HEK293 (cell line): ENCODE measurements around the gene ARHGDIG.

Experiments used
- ATF2 ChIP-seq: fragments of 450-650 bp; formaldehyde crosslinking; IDR thresholded peaks from 2 replicates; pipeline ENCODE4 v1.5.1; 2016; ENCODE audit warnings: missing biosample characterization, missing genetic modification characterization, low read depth
- BCL11A ChIP-seq: fragments of 450-650 bp; formaldehyde crosslinking; IDR thresholded peaks from 2 replicates; pipeline ENCODE4 v1.5.1; 2016; ENCODE audit warnings: low read depth, missing biosample characterization, missing genetic modification characterization
- GLIS1 ChIP-seq: fragments of 450-650 bp; formaldehyde crosslinking; IDR thresholded peaks from 2 replicates; pipeline ENCODE4 v1.5.1; 2016; ENCODE audit warnings: missing biosample characterization, missing genetic modification characterization
- GLIS2 ChIP-seq: fragments of 450-650 bp; formaldehyde crosslinking; IDR thresholded peaks from 2 replicates; pipeline ENCODE4 v1.5.1; 2016; ENCODE audit warnings: missing biosample characterization, missing genetic modification characterization
- KLF1 ChIP-seq: fragments of 450-650 bp; formaldehyde crosslinking; IDR thresholded peaks from 2 replicates; pipeline ENCODE4 v1.5.1; 2016; ENCODE audit warnings: missing biosample characterization, missing genetic modification characterization
- KLF9 ChIP-seq: fragments of 450-650 bp; formaldehyde crosslinking; IDR thresholded peaks from 2 replicates; pipeline ENCODE4 v1.5.1; 2016; ENCODE audit warnings: missing biosample characterization, missing genetic modification characterization, low read depth
- MEIS1 ChIP-seq: sonication (generic); formaldehyde crosslinking; IDR thresholded peaks from 2 replicates; pipeline ENCODE4 v1.8.1; 2022; ENCODE audit warnings: missing genetic modification reagents, mild to moderate bottlenecking, borderline replicate concordance
- OSR2 ChIP-seq: fragments of 450-650 bp; formaldehyde crosslinking; IDR thresholded peaks from 2 replicates; pipeline ENCODE4 v1.5.1; 2016; ENCODE audit warnings: missing biosample characterization, missing genetic modification characterization
- SCRT1 ChIP-seq: fragments of 450-650 bp; formaldehyde crosslinking; IDR thresholded peaks from 2 replicates; pipeline ENCODE4 v1.5.1; 2016; ENCODE audit warnings: missing biosample characterization, missing genetic modification characterization, borderline replicate concordance
- SCRT2 ChIP-seq: fragments of 450-650 bp; formaldehyde crosslinking; IDR thresholded peaks from 2 replicates; pipeline ENCODE4 v1.5.1; 2016; ENCODE audit warnings: missing biosample characterization, missing genetic modification characterization
- SP3 ChIP-seq: fragments of 450-650 bp; formaldehyde crosslinking; IDR thresholded peaks from 2 replicates; pipeline ENCODE4 v1.5.1; 2016; ENCODE audit warnings: missing biosample characterization, missing genetic modification characterization
- WT1 ChIP-seq: fragments of 450-650 bp; formaldehyde crosslinking; IDR thresholded peaks from 2 replicates; pipeline ENCODE4 v1.5.1; 2016; ENCODE audit warnings: missing biosample characterization, missing genetic modification characterization
- ZBTB8A ChIP-seq: fragments of 450-650 bp; formaldehyde crosslinking; IDR thresholded peaks from 2 replicates; pipeline ENCODE4 v1.5.1; 2016; ENCODE audit warnings: missing biosample characterization, missing genetic modification characterization
- ZEB2 ChIP-seq: fragments of 450-650 bp; formaldehyde crosslinking; IDR thresholded peaks from 2 replicates; pipeline ENCODE4 v1.5.1; 2016; ENCODE audit warnings: missing biosample characterization, missing genetic modification characterization
- ZIC2 ChIP-seq: fragments of 450-650 bp; formaldehyde crosslinking; IDR thresholded peaks from 2 replicates; pipeline ENCODE4 v1.5.1; 2016; ENCODE audit warnings: missing biosample characterization, missing genetic modification characterization
- ZNF184 ChIP-seq: fragments of 450-650 bp; IDR thresholded peaks from 2 replicates; pipeline ENCODE4 v1.5.1; 2018; ENCODE audit warnings: missing biosample characterization, mild to moderate bottlenecking, missing genetic modification characterization
- ZNF280D ChIP-seq: fragments of 450-650 bp; formaldehyde crosslinking; IDR thresholded peaks from 2 replicates; pipeline ENCODE4 v1.5.1; 2016; ENCODE audit warnings: missing biosample characterization, missing genetic modification characterization
- ZNF341 ChIP-seq: fragments of 450-650 bp; formaldehyde crosslinking; IDR thresholded peaks from 2 replicates; pipeline ENCODE4; 2016; ENCODE audit warnings: low read depth, missing biosample characterization, missing genetic modification characterization
- ZNF48 ChIP-seq: fragments of 450-650 bp; formaldehyde crosslinking; IDR thresholded peaks from 2 replicates; pipeline ENCODE4 v1.5.1; 2016; ENCODE audit warnings: missing biosample characterization, missing genetic modification characterization
- ZNF514 ChIP-seq: fragments of 450-650 bp; formaldehyde crosslinking; IDR thresholded peaks from 2 replicates; pipeline ENCODE4 v1.5.1; 2016; ENCODE audit warnings: missing biosample characterization, missing genetic modification characterization
- ZNF530 ChIP-seq: fragments of 450-650 bp; formaldehyde crosslinking; IDR thresholded peaks from 2 replicates; pipeline ENCODE4 v1.5.1; 2016; ENCODE audit warnings: low read depth, missing biosample characterization, missing genetic modification characterization
- ZNF585B ChIP-seq: fragments of 450-650 bp; formaldehyde crosslinking; IDR thresholded peaks from 2 replicates; pipeline ENCODE4 v1.5.1; 2016; ENCODE audit warnings: missing biosample characterization, missing genetic modification characterization
- ZNF664 ChIP-seq: fragments of 450-650 bp; formaldehyde crosslinking; IDR thresholded peaks from 2 replicates; pipeline ENCODE4 v1.5.1; 2016; ENCODE audit warnings: missing biosample characterization, missing genetic modification characterization
- ZSCAN30 ChIP-seq: fragments of 450-650 bp; IDR thresholded peaks from 2 replicates; pipeline ENCODE4 v1.5.1; 2018; ENCODE audit warnings: missing biosample characterization, mild to moderate bottlenecking, missing genetic modification characterization, moderate library complexity
- TF ChIP-seq, protein P1 (sequence below): fragments of 450-650 bp; formaldehyde crosslinking; IDR thresholded peaks from 2 replicates; pipeline ENCODE4 v1.5.1; 2016; ENCODE audit warnings: missing biosample characterization, missing genetic modification characterization
- TF ChIP-seq, protein P2 (sequence below): fragments of 450-650 bp; formaldehyde crosslinking; IDR thresholded peaks from 2 replicates; pipeline ENCODE4 v1.5.1; 2017; ENCODE audit warnings: missing biosample characterization, missing genetic modification characterization
- TF ChIP-seq, protein P3 (sequence below): fragments of 450-650 bp; formaldehyde crosslinking; IDR thresholded peaks from 2 replicates; pipeline ENCODE4 v1.5.1; 2016; ENCODE audit warnings: missing biosample characterization, missing genetic modification characterization
- TF ChIP-seq, protein P4 (sequence below): fragments of 450-650 bp; formaldehyde crosslinking; IDR thresholded peaks from 2 replicates; pipeline ENCODE4 v1.5.1; 2016; ENCODE audit warnings: missing biosample characterization, missing genetic modification characterization
- TF ChIP-seq, protein P5 (sequence below): fragments of 450-650 bp; formaldehyde crosslinking; IDR thresholded peaks from 2 replicates; pipeline ENCODE4; 2016; ENCODE audit warnings: missing biosample characterization, missing genetic modification characterization

Gene ARHGDIG

DNA sequence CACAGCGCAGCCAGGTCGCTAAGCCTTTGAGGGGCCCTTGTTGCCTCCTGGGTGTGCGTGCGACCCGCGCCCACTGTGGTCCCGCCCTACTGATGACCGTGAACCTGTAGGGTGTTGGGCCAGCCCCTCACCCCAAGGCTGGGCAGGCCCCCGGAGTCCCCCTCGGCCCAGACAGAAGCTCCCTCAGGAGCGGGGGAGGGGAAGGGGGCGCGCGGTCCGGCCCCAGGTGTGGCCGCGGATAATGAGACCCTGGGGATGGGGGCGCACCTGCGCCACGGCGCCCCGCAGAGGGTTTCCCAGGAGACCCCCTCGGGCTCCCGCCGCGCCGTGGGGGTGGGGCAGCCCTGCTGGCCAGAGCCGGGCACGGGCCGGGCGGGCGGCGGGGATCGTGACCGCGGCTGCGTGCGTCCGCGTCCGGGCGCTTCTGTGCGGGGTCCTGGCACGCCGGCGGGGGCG, 358 bp upstream of the ARHGDIG start (continued):
- TF ChIP-seq, protein P1, sequence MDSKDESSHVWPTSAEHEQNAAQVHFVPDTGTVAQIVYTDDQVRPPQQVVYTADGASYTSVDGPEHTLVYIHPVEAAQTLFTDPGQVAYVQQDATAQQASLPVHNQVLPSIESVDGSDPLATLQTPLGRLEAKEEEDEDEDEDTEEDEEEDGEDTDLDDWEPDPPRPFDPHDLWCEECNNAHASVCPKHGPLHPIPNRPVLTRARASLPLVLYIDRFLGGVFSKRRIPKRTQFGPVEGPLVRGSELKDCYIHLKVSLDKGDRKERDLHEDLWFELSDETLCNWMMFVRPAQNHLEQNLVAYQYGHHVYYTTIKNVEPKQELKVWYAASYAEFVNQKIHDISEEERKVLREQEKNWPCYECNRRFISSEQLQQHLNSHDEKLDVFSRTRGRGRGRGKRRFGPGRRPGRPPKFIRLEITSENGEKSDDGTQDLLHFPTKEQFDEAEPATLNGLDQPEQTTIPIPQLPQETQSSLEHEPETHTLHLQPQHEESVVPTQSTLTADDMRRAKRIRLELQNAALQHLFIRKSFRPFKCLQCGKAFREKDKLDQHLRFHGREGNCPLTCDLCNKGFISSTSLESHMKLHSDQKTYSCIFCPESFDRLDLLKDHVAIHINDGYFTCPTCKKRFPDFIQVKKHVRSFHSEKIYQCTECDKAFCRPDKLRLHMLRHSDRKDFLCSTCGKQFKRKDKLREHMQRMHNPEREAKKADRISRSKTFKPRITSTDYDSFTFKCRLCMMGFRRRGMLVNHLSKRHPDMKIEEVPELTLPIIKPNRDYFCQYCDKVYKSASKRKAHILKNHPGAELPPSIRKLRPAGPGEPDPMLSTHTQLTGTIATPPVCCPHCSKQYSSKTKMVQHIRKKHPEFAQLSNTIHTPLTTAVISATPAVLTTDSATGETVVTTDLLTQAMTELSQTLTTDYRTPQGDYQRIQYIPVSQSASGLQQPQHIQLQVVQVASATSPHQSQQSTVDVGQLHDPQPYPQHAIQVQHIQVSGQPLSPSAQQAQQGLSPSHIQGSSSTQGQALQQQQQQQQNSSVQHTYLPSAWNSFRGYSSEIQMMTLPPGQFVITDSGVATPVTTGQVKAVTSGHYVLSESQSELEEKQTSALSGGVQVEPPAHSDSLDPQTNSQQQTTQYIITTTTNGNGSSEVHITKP (tag by site-specific recombination) = no peak
- peak; percentile 37 for TF ChIP-seq ZBTB8A (tag by site-specific recombination)
- no peak for TF ChIP-seq BCL11A (tag by site-specific recombination)
- TF ChIP-seq ZNF48 (tag by site-specific recombination) = no peak
- TF ChIP-seq ZIC2 (tag by site-specific recombination) = peak; percentile 40; the same call in 1 of the 2 replicates
- TF ChIP-seq OSR2 = 0 out of 2 replicates have a peak, but pooled peaks have one; percentile 22
- TF ChIP-seq, protein P2, sequence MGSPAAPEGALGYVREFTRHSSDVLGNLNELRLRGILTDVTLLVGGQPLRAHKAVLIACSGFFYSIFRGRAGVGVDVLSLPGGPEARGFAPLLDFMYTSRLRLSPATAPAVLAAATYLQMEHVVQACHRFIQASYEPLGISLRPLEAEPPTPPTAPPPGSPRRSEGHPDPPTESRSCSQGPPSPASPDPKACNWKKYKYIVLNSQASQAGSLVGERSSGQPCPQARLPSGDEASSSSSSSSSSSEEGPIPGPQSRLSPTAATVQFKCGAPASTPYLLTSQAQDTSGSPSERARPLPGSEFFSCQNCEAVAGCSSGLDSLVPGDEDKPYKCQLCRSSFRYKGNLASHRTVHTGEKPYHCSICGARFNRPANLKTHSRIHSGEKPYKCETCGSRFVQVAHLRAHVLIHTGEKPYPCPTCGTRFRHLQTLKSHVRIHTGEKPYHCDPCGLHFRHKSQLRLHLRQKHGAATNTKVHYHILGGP (tag by site-specific recombination) = no peak
- no peak for TF ChIP-seq SCRT2 (tag by site-specific recombination)
- TF ChIP-seq, protein P3, sequence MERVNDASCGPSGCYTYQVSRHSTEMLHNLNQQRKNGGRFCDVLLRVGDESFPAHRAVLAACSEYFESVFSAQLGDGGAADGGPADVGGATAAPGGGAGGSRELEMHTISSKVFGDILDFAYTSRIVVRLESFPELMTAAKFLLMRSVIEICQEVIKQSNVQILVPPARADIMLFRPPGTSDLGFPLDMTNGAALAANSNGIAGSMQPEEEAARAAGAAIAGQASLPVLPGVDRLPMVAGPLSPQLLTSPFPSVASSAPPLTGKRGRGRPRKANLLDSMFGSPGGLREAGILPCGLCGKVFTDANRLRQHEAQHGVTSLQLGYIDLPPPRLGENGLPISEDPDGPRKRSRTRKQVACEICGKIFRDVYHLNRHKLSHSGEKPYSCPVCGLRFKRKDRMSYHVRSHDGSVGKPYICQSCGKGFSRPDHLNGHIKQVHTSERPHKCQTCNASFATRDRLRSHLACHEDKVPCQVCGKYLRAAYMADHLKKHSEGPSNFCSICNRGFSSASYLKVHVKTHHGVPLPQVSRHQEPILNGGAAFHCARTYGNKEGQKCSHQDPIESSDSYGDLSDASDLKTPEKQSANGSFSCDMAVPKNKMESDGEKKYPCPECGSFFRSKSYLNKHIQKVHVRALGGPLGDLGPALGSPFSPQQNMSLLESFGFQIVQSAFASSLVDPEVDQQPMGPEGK (tag by site-specific recombination) = peak; percentile 67
- TF ChIP-seq GLIS1 (tag by site-specific recombination) = no peak; the same call in 1 of the 2 replicates
- TF ChIP-seq SCRT1 = no peak
- no peak for TF ChIP-seq ZNF514 (tag by site-specific recombination)
- TF ChIP-seq, protein P4, sequence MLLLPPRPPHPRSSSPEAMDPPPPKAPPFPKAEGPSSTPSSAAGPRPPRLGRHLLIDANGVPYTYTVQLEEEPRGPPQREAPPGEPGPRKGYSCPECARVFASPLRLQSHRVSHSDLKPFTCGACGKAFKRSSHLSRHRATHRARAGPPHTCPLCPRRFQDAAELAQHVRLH (tag by site-specific recombination) = no peak
- no peak for TF ChIP-seq ZNF664
- no peak for TF ChIP-seq ATF2 (tag by site-specific recombination)
- peak; percentile 28 for TF ChIP-seq KLF1 (tag by site-specific recombination)
- peak; percentile 46 for TF ChIP-seq GLIS2 (tag by site-specific recombination)
- no peak for TF ChIP-seq ZNF280D (tag by site-specific recombination)
- no peak for TF ChIP-seq MEIS1 (CRISPR knock-in tag)
- no peak for TF ChIP-seq ZNF341
- no peak for TF ChIP-seq ZNF184 (tag by site-specific recombination)
- 0 out of 2 replicates have a peak, but pooled peaks have one; percentile 29 for TF ChIP-seq ZSCAN30 (tag by site-specific recombination)
- no peak for TF ChIP-seq WT1 (tag by site-specific recombination)
- TF ChIP-seq SP3 (tag by site-specific recombination) = no peak
- TF ChIP-seq ZNF530 (tag by site-specific recombination) = no peak
- TF ChIP-seq, protein P5, sequence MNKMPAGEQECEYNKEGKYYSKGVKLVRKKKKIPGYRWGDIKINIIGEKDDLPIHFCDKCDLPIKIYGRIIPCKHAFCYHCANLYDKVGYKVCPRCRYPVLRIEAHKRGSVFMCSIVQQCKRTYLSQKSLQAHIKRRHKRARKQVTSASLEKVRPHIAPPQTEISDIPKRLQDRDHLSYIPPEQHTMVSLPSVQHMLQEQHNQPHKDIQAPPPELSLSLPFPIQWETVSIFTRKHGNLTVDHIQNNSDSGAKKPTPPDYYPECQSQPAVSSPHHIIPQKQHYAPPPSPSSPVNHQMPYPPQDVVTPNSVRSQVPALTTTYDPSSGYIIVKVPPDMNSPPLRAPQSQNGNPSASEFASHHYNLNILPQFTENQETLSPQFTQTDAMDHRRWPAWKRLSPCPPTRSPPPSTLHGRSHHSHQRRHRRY (tag by site-specific recombination) = no peak
- TF ChIP-seq ZEB2 (tag by site-specific recombination) = 0 out of 2 replicates have a peak, but pooled peaks have one; percentile 17
- TF ChIP-seq KLF9 (tag by site-specific recombination) = no peak
- TF ChIP-seq ZNF585B = no peak
